GM23248 (cell line): ENCODE measurements around the gene NCAM2. TPM values are rescaled to one million over a fixed set of nuclear protein-coding genes. Genes with fewer than 3 reads are reported as not detected.
A peak's percentile ranks its signal among the peaks of the same experiment; 100 is the strongest.

Experiments used
- DNase-seq: peaks from one replicate; pipeline ENCODE4 v3.0.0-alpha.2; 2015
- H2AFZ ChIP-seq: fragments of 200-600 bp; sonication (generic); 2 replicates; pipeline ENCODE4 v1.6.1; 2016; ENCODE audit warnings: antibody characterized with exemption
- H3F3A ChIP-seq: fragments of 200-600 bp; sonication (generic); 2 replicates; pipeline ENCODE4 v1.6.1; 2016; ENCODE audit warnings: mild to moderate bottlenecking, antibody characterized with exemption, mixed run types; ENCODE audit not compliant: insufficient read depth
- H3K27ac ChIP-seq: fragments of 200-600 bp; sonication (generic); 2 replicates; pipeline ENCODE4 v1.5.1; 2016; ENCODE audit warnings: mild to moderate bottlenecking
- H3K27me3 ChIP-seq: fragments of 200-600 bp; sonication (generic); replicated peaks from 2 replicates; pipeline ENCODE4 v1.6.1; 2016; ENCODE audit warnings: mild to moderate bottlenecking; ENCODE audit not compliant: insufficient read depth
- H3K36me3 ChIP-seq: fragments of 200-600 bp; sonication (generic); 2 replicates; pipeline ENCODE4 v1.6.1; 2016; ENCODE audit warnings: low read depth, mild to moderate bottlenecking
- H3K4me1 ChIP-seq: fragments of 200-600 bp; sonication (generic); 2 replicates; pipeline ENCODE4 v1.6.1; 2016; ENCODE audit warnings: mild to moderate bottlenecking; ENCODE audit not compliant: insufficient read depth
- H3K4me2 ChIP-seq: fragments of 200-600 bp; sonication (generic); one replicate; pipeline ENCODE4 v1.6.1; 2016; ENCODE audit warnings: mild to moderate bottlenecking; ENCODE audit not compliant: unreplicated experiment
- H3K4me3 ChIP-seq: fragments of 200-600 bp; sonication (generic); 2 replicates; pipeline ENCODE4 v1.5.1; 2016; ENCODE audit warnings: mild to moderate bottlenecking
- H3K79me2 ChIP-seq: fragments of 200-600 bp; sonication (generic); 2 replicates; pipeline ENCODE4 v1.6.1; 2016; ENCODE audit warnings: mild to moderate bottlenecking; ENCODE audit not compliant: insufficient read depth
- H3K9ac ChIP-seq: fragments of 200-600 bp; sonication (generic); 2 replicates; pipeline ENCODE4 v1.6.1; 2016; ENCODE audit warnings: mild to moderate bottlenecking
- H3K9me2 ChIP-seq: fragments of 200-600 bp; sonication (generic); 2 replicates; pipeline ENCODE4 v1.6.1; 2016; ENCODE audit warnings: mixed run types, mild to moderate bottlenecking, moderate library complexity; ENCODE audit not compliant: insufficient read depth
- H3K9me3 ChIP-seq: fragments of 200-600 bp; sonication (generic); one replicate; pipeline ENCODE4 v1.6.1; 2017; ENCODE audit warnings: low read depth
- H4K20me1 ChIP-seq: fragments of 200-600 bp; sonication (generic); 2 replicates; pipeline ENCODE4 v1.6.0; 2016; ENCODE audit not compliant: insufficient read depth
- EZH2 ChIP-seq: fragments of 200-600 bp; sonication (generic); IDR thresholded peaks from 2 replicates; pipeline ENCODE4 v1.6.1; 2018; ENCODE audit warnings: antibody characterized with exemption, mild to moderate bottlenecking; ENCODE audit not compliant: insufficient read depth, poor library complexity, severe bottlenecking
- EZH2phosphoT487 ChIP-seq: fragments of 200-600 bp; sonication (generic); IDR thresholded peaks from 2 replicates; pipeline ENCODE4 v1.6.1; 2018; ENCODE audit warnings: antibody characterized with exemption, moderate library complexity, mild to moderate bottlenecking, low read depth; ENCODE audit not compliant: insufficient read depth
- WGBS, 2 experiments: methylation state at CpG; one replicate each; pipeline ENCODE4 v1.1.6; 2015 to 2017; ENCODE audit warnings: low lambda C conversion rate in 2 of 2, low coverage in 1 of 2; ENCODE audit errors: missing lambda C conversion rate in 2 of 2; 5-methylcytosine and 5-hydroxymethylcytosine counted together
- in situ Hi-C: fragments of 300-500 bp; cut with MboI; formaldehyde crosslinking; loops from 2 replicates; pipeline ENCODE4 v1.15.0; 2020
- polyA plus RNA-seq: library from polyadenylated mRNA; unstranded; fragments of >200 nt; fragmentation: Nextera tagmentation; extraction: Ambion mirVana; gene quantifications from 2 replicates; pipeline ENCODE4 v1.2.1, GENCODE V29; 2016
- total RNA-seq: library from RNA; depleted of rRNA; stranded (reverse); fragments of >200 nt; shearing (Covaris generic); gene quantifications from 2 replicates; pipeline ENCODE4 v1.2.3, GENCODE V29; 2014

Gene NCAM2
- total and polyA plus RNA-seq, 2 experiments from 2014 or later, result 1.3 to 1.7 TPM

- TF ChIP-seq EZH2, result no peak
- no peak for TF ChIP-seq EZH2phosphoT487
- in situ Hi-C loops, result no loop called here
- 95% methylated on average over 11 of the region's 11 CpGs for WGBS, 2 experiments
These were observed 198.6 kb downstream of the NCAM2 start for GRCh38 chr21:21196848-21197247.

GRCh38 chr21:21199342-21200102 lies 201.3 kb downstream of the NCAM2 start:
- Histone ChIP-seq H3K27ac (peak overlapping the region; percentile 82), H3K4me1 (peaks cover 32% of the 10 kb centered on the region), H3K9me3 (no peaks in the 10 kb centered on the region), H3K9ac (peak overlapping the region; percentile 28; the same call in 1 of the 2 replicates), H3K36me3 (no peaks in the 10 kb centered on the region), H3K4me3 (peak overlapping the region; percentile 14; the same call in 1 of the 2 replicates), H3K79me2 (no peaks in the 10 kb centered on the region), H3F3A (peaks cover 18% of the 10 kb centered on the region), H3K27me3 (no peaks in the 10 kb centered on the region), H3K4me2 (peak overlapping the region; percentile 87), H4K20me1 (no peaks in the 10 kb centered on the region), H3K9me2 (no peaks in the 10 kb centered on the region), H2AFZ (peak overlapping the region; percentile 79)
- TF ChIP-seq EZH2 (no peak), EZH2phosphoT487 (no peak)
- 58 to 61% methylated on average over 7 of the region's 7 CpGs for WGBS, 2 experiments
- peak; percentile 7 for DNase-seq
- in situ Hi-C loops, result no loop called here

More at GRCh38 chr21:21196848-21197247, 198.6 kb downstream of the NCAM2 start:
- Histone ChIP-seq H3K79me2 (no peaks in the 10 kb centered on the region), H3F3A (peaks cover 18% of the 10 kb centered on the region), H3K9me2 (no peaks in the 10 kb centered on the region), H3K27me3 (no peaks in the 10 kb centered on the region), H3K4me3 (no peak overlapping the region), H3K27ac (no peak overlapping the region), H3K36me3 (no peaks in the 10 kb centered on the region), H3K4me2 (no peak overlapping the region), H2AFZ (no peak overlapping the region), H3K9ac (no peak overlapping the region), H3K9me3 (no peaks in the 10 kb centered on the region), H4K20me1 (no peaks in the 10 kb centered on the region), H3K4me1 (peaks cover 32% of the 10 kb centered on the region)
- DNase-seq, result no peak

GRCh38 chr21:21200103-21200938 lies 202.1 kb downstream of the NCAM2 start:
- H2AFZ ChIP-seq, result peak overlapping the region; percentile 79
- no peaks in the 10 kb centered on the region for H3K36me3 ChIP-seq
- 7 to 10% methylated on average over 6 of the region's 6 CpGs for WGBS, 2 experiments
- peak overlapping the region; percentile 87 for H3K4me2 ChIP-seq
- peak overlapping the region; percentile 65 for H3K9ac ChIP-seq
- H3F3A ChIP-seq, result peaks cover 18% of the 10 kb centered on the region
- H3K27me3 ChIP-seq, result no peaks in the 10 kb centered on the region
- peaks cover 32% of the 10 kb centered on the region for H3K4me1 ChIP-seq
- H3K9me2 ChIP-seq, result no peaks in the 10 kb centered on the region
- H3K79me2 ChIP-seq, result no peaks in the 10 kb centered on the region
- peak overlapping the region; percentile 56 for H3K4me3 ChIP-seq
- TF ChIP-seq EZH2phosphoT487 (no peak), EZH2 (no peak)
- no peaks in the 10 kb centered on the region for H4K20me1 ChIP-seq
- DNase-seq, result peak; percentile 99
- peak overlapping the region; percentile 82 for H3K27ac ChIP-seq
- in situ Hi-C loops, result no loop called here
- H3K9me3 ChIP-seq, result no peaks in the 10 kb centered on the region

- Histone ChIP-seq H3K4me1 (peaks cover 32% of the 10 kb centered on the region), H3K9me2 (no peaks in the 10 kb centered on the region), H3K4me2 (peak overlapping the region; percentile 87), H2AFZ (peak overlapping the region; percentile 79), H3K9me3 (no peaks in the 10 kb centered on the region), H3K36me3 (no peaks in the 10 kb centered on the region), H3K4me3 (peak overlapping the region; percentile 56), H3K79me2 (no peaks in the 10 kb centered on the region), H3K27ac (peak overlapping the region; percentile 82), H3K9ac (peak overlapping the region; percentile 65), H4K20me1 (no peaks in the 10 kb centered on the region), H3K27me3 (no peaks in the 10 kb centered on the region), H3F3A (peaks cover 18% of the 10 kb centered on the region)
- no peak for TF ChIP-seq EZH2phosphoT487
- no peak for TF ChIP-seq EZH2
- 48% methylated on average over 5 of the region's 5 CpGs for WGBS, 2 experiments
- in situ Hi-C loops, result no loop called here
- peak; percentile 50 for DNase-seq
These were observed 202.9 kb downstream of the NCAM2 start for GRCh38 chr21:21200939-21201615.
